GM12878 (cell line): ENCODE data around the gene NEK8. TPM values are rescaled to one million over a fixed set of nuclear protein-coding genes. Genes with fewer than 3 reads are reported as not detected.

Experiments used
- ASH2L ChIP-seq: fragments of 300-600, 200-600 bp; sonication (generic); IDR thresholded peaks from 2 replicates; pipeline ENCODE4 v1.6.1; 2017; ENCODE audit warnings: low read depth, mild to moderate bottlenecking, borderline replicate concordance
- CREM ChIP-seq: IDR thresholded peaks from 2 replicates; pipeline ENCODE4 v1.6.1; 2014; ENCODE audit warnings: antibody characterized with exemption, low read depth
- HDAC2 ChIP-seq: fragments of 200-600 bp; sonication (generic); IDR thresholded peaks from 2 replicates; pipeline ENCODE4 v1.6.1; 2017
- IKZF1 ChIP-seq: fragments of 450-650 bp; conservative IDR thresholded peaks from 2 replicates; pipeline ENCODE4 v1.6.1; 2017; ENCODE audit warnings: antibody characterized with exemption, mild to moderate bottlenecking
- IRF4 ChIP-seq: IDR thresholded peaks from 2 replicates; pipeline ENCODE4 v1.6.1; 2011; ENCODE audit warnings: low read depth, low read length
- KDM1A ChIP-seq: fragments of 200-600 bp; sonication (generic); IDR thresholded peaks from 2 replicates; pipeline ENCODE4 v1.6.1; 2016; ENCODE audit warnings: borderline replicate concordance
- MEF2B ChIP-seq: fragments of 450-650 bp; IDR thresholded peaks from 2 replicates; pipeline ENCODE4 v1.6.1; 2018; ENCODE audit warnings: mild to moderate bottlenecking, moderate library complexity; ENCODE audit not compliant: partially characterized antibody, poor library complexity, severe bottlenecking
- MYB ChIP-seq: fragments of 150-350 bp; IDR thresholded peaks from 2 replicates; pipeline ENCODE4 v1.6.1; 2014; ENCODE audit warnings: mild to moderate bottlenecking, low read depth, low read length, borderline replicate concordance
- NFIC ChIP-seq: IDR thresholded peaks from 2 replicates; pipeline ENCODE4 v1.6.1; 2012; ENCODE audit warnings: low read depth, mild to moderate bottlenecking, inconsistent platforms, low read length, moderate library complexity
- REST ChIP-seq: IDR thresholded peaks from 2 replicates; pipeline ENCODE4 v1.6.1; 2012; ENCODE audit warnings: mild to moderate bottlenecking, low read depth, low read length
- SUZ12 ChIP-seq: fragments of 200-600 bp; sonication (generic); IDR thresholded peaks from one replicate; pipeline ENCODE4 v1.6.1; 2018; ENCODE audit warnings: antibody characterized with exemption, mild to moderate bottlenecking; ENCODE audit not compliant: unreplicated experiment
- ZNF207 ChIP-seq: fragments of 450-650 bp; IDR thresholded peaks from 2 replicates; pipeline ENCODE4 v1.6.1; 2014; ENCODE audit warnings: antibody characterized with exemption, mild to moderate bottlenecking, borderline replicate concordance
- polyA plus RNA-seq, 11 experiments: library from polyadenylated mRNA; depleted of rRNA in 4 of 11; unstranded in 6 of 11; stranded (reverse) in 5 of 11; fragments of >200 nt; fragmentation: Nextera tagmentation in 4 of 11; fragmentation: Illumina TruSeq in 1 of 11; extraction: Ambion mirVana in 4 of 11; extraction: Trizol in 1 of 11; gene quantifications; 1 replicate in 1 of 11; 2 replicates in 10 of 11; pipeline versions ENCODE4 v1.2.1 to v1.2.3, GENCODE V29; 2011 to 2016; ENCODE audit warnings: inconsistent platforms in 2 of 11, missing spikeins in 2 of 11, low read depth in 1 of 11
- total RNA-seq, 4 experiments: library from RNA; depleted of rRNA in 3 of 4; stranded (reverse); fragments of >200 nt in 3 of 4; fragmentation: Illumina TruSeq in 1 of 4; extraction: Trizol in 1 of 4; gene quantifications; 2 replicates each; pipeline versions ENCODE4 v1.2.1 to v1.2.3, GENCODE V29; 2013 to 2021

Gene NEK8
- total and polyA plus RNA-seq, 10 of the 15 experiments (the other 5 are each of a cell fraction or from before 2014, with no cell fraction given): 2.3 to 14.3 (median 9.4) TPM

- TF ChIP-seq REST (no peak), ASH2L (peak; percentile 54; the same call in 1 of the 2 replicates), IRF4 (no peak; the same call in none of the 2 replicates), IKZF1 (peak; percentile 88), ZNF207 (no peak), CREM (no peak), SUZ12 (no peak), KDM1A (no peak), HDAC2 (no peak), NFIC (no peak), MEF2B (no peak), MYB (no peak)
Observed at GRCh38 chr17:28728364-28729200, at the start of gene NEK8 (continued).
